Prostate gland (tissue), 2 donors: ENCODE data around the gene RNU7-1.

Experiments used
- POLR2A ChIP-seq: fragments of 450-650 bp; IDR thresholded peaks from one replicate; pipeline ENCODE4 v1.6.1; 2016; ENCODE audit warnings: antibody characterized with exemption, mild to moderate bottlenecking
- POLR2AphosphoS5 ChIP-seq: sonication (generic); formaldehyde crosslinking; IDR thresholded peaks from one replicate; pipeline ENCODE4 v1.6.1; 2017; ENCODE audit warnings: antibody characterized with exemption
- TF ChIP-seq, protein P1 (sequence below), 4 experiments: fragments of 200-600 bp in 2 of 4; fragments of 450-650 bp in 2 of 4; sonication (generic) in 2 of 4; IDR thresholded peaks; 1 replicate in 3 of 4; 2 replicates in 1 of 4; pipeline ENCODE4 v1.5.1; 2016 to 2019; ENCODE audit warnings: antibody characterized with exemption in 4 of 4, mild to moderate bottlenecking in 2 of 4, moderate library complexity in 2 of 4

GRCh38 chr12:6921996-6922946 lies 21.3 kb upstream of the RNU7-1 start:
- TF ChIP-seq POLR2A (no peak), POLR2AphosphoS5 (no peak)
- TF ChIP-seq, protein P1, sequence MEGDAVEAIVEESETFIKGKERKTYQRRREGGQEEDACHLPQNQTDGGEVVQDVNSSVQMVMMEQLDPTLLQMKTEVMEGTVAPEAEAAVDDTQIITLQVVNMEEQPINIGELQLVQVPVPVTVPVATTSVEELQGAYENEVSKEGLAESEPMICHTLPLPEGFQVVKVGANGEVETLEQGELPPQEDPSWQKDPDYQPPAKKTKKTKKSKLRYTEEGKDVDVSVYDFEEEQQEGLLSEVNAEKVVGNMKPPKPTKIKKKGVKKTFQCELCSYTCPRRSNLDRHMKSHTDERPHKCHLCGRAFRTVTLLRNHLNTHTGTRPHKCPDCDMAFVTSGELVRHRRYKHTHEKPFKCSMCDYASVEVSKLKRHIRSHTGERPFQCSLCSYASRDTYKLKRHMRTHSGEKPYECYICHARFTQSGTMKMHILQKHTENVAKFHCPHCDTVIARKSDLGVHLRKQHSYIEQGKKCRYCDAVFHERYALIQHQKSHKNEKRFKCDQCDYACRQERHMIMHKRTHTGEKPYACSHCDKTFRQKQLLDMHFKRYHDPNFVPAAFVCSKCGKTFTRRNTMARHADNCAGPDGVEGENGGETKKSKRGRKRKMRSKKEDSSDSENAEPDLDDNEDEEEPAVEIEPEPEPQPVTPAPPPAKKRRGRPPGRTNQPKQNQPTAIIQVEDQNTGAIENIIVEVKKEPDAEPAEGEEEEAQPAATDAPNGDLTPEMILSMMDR (IDR thresholded peaks at IDR 0.05) = no peak
